ENCODE data around the gene SMARCD3. TPM values are rescaled to one million over a fixed set of nuclear protein-coding genes. Genes with fewer than 3 reads are reported as not detected.

Gene SMARCD3
- total RNA-seq, 6 experiments from 2014 or later, result 2.4 to 7.3 (median 2.7) TPM

- DNase-seq, result peak in 1 of 3 donors; percentile 52
- TF ChIP-seq CTCF (IDR thresholded peaks at IDR 0.05) (peak; percentile 29 to 61 (median 51)), POLR2A (IDR thresholded peaks at IDR 0.05) (no peak)
- intact Hi-C loops (cut with DNase I), result no loop called here
- ATAC-seq, result peak; percentile 7 to 25 (median 18)
- WGBS (ENCODE audit: insufficient coverage, low coverage, low lambda C conversion rate, missing lambda C conversion rate), result 15% methylated on average over 6 of the region's 60 CpGs
- Histone ChIP-seq H3K27ac (no peak overlapping the region), H3K36me3 (no peaks in the 10 kb centered on the region), H3K9me3 (no peaks in the 10 kb centered on the region), H3K4me1 (peaks cover 0 to 22% (median 0%) of the 10 kb centered on the region in 4 donors), H3K4me3 (no peak overlapping the region), H3K27me3 (peaks cover 0 to 8% of the 10 kb centered on the region in 2 donors)
Measured at GRCh38 chr7:151245360-151246101, 3.0 kb downstream of the SMARCD3 start.

GRCh38 chr7:151244841-151245346 is 3.6 kb downstream of the SMARCD3 start:
- Histone ChIP-seq H3K4me1 (peaks cover 0 to 22% (median 0%) of the 10 kb centered on the region in 4 donors), H3K4me3 (no peak overlapping the region), H3K27ac (no peak overlapping the region), H3K9me3 (no peaks in the 10 kb centered on the region), H3K36me3 (no peaks in the 10 kb centered on the region), H3K27me3 (peaks cover 0 to 8% of the 10 kb centered on the region in 2 donors)
- ATAC-seq (no peak), DNase-seq (peak in 1 of 3 donors; percentile 33)
- intact Hi-C loops (cut with DNase I), result no loop called here
- TF ChIP-seq POLR2A (IDR thresholded peaks at IDR 0.05), result no peak
- TF ChIP-seq CTCF (IDR thresholded peaks at IDR 0.05), result no peak
- no CpG with 5 or more reads among the region's 15 CpGs for WGBS (ENCODE audit: insufficient coverage, low coverage, low lambda C conversion rate, missing lambda C conversion rate)

GRCh38 chr7:151244196-151244840 is 4.2 kb downstream of the SMARCD3 start:
- intact Hi-C loops (cut with DNase I), result no loop called here
- no peak overlapping the region for H3K27ac ChIP-seq
- no peaks in the 10 kb centered on the region for H3K36me3 ChIP-seq
- DNase-seq, result peak in 1 of 3 donors; percentile 45
- WGBS (ENCODE audit: insufficient coverage, low coverage, low lambda C conversion rate, missing lambda C conversion rate), result 13% methylated on average over 7 of the region's 10 CpGs
- peak; percentile 68 to 88 (median 86) for TF ChIP-seq CTCF (IDR thresholded peaks at IDR 0.05)
- no peak for TF ChIP-seq POLR2A (IDR thresholded peaks at IDR 0.05)
- H3K4me1 ChIP-seq, result peaks cover 0 to 22% (median 0%) of the 10 kb centered on the region in 4 donors
- ATAC-seq, result peak; percentile 9 to 55 (median 44)
- H3K9me3 ChIP-seq, result no peaks in the 10 kb centered on the region
- H3K27me3 ChIP-seq, result peaks cover 0 to 8% of the 10 kb centered on the region in 2 donors
- H3K4me3 ChIP-seq, result no peak overlapping the region

- peaks cover 0 to 8% of the 10 kb centered on the region in 2 donors for H3K27me3 ChIP-seq
- intact Hi-C loops (cut with DNase I), result no loop called here
- H3K9me3 ChIP-seq, result no peaks in the 10 kb centered on the region
- peaks cover 0 to 16% (median 0%) of the 10 kb centered on the region in 4 donors for H3K4me1 ChIP-seq
- H3K27ac ChIP-seq, result no peak overlapping the region
- no peak for DNase-seq
- no peak for ATAC-seq
- no peak overlapping the region for H3K4me3 ChIP-seq
- H3K36me3 ChIP-seq, result no peaks in the 10 kb centered on the region
- TF ChIP-seq POLR2A (IDR thresholded peaks at IDR 0.05) (no peak), CTCF (IDR thresholded peaks at IDR 0.05) (no peak)
- 40% methylated on average over 12 of the region's 17 CpGs for WGBS (ENCODE audit: insufficient coverage, low coverage, low lambda C conversion rate, missing lambda C conversion rate)
Measured at GRCh38 chr7:151243408-151244195, 4.9 kb downstream of the SMARCD3 start.
